T1000 (cell line): ENCODE measurements around the gene PCDHGA11.
A peak's percentile ranks its signal among the peaks of the same experiment; 100 is the strongest.
"Not testable (repeated sequence)": the region's sequence is repeated elsewhere in the genome, so short reads cannot be mapped to it uniquely, and the experiment has no call there.

Experiments
- DNase-seq: peaks from one replicate; lab custom pipeline; 2025; ENCODE audit warnings: mixed read lengths; lab: John Stamatoyannopoulos, UW

The PCDHGA11 gene

GRCh38 chr5:141420855-141421488, at the start of gene PCDHGA11:
PCDHGA11 (plus strand) TSS chr5:141421051; CDS start chr5:141421228, 177 bp downstream.
- no peak for DNase-seq

GRCh38 chr5:141371572-141372475, 49.0 kb upstream of the PCDHGA11 start:
- no peak for DNase-seq

DNA sequence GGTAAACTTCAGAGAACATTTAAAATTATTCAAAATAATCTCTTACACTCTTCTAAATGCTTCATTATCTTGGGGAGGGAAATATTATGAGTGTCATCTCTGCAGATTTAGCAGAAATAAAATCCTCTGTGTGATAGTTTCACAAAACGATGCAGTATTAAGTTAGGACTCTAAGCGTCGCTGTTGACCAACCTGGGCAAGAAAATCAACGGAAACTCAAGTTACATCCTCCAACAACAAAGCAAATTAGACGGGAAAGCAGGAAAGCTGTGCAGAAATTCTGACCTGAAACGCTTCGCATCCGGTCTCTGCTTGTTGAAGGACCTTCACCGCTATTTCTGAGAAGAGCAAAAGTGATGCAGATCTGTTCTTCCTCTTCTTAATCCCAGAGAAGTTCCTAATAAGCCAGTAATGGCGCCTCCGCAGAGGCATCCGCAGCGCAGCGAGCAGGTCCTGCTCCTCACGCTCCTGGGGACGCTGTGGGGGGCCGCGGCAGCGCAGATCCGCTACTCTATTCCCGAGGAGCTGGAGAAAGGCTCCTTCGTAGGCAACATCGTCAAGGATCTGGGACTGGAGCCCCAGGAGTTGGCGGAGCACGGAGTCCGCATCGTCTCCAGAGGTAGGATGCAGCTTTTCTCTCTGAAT, 47.1 kb upstream of the PCDHGA11 start, which contains the start of gene PCDHGA6:
TSS of gene PCDHGA6 (plus strand) at position 219 of the 645 bp plus-strand sequence. CDS start at position 412, 193 bp downstream.
- no peak for DNase-seq

DNA sequence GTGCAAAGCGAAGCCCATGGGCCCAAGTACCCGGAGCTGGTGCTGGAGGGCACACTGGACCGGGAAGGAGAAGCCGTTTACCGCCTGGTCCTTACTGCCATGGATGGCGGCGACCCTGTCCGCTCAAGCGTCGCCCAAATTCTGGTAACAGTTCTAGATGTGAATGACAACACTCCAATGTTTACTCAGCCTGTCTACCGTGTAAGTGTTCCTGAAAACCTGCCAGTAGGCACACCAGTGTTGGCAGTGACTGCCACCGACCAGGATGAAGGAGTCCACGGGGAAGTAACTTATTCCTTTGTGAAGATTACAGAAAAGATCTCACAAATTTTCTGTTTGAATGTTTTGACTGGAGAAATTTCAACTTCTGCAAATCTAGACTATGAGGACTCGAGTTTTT, 46.2 kb upstream of the PCDHGA11 start:
- no peak for DNase-seq

DNA sequence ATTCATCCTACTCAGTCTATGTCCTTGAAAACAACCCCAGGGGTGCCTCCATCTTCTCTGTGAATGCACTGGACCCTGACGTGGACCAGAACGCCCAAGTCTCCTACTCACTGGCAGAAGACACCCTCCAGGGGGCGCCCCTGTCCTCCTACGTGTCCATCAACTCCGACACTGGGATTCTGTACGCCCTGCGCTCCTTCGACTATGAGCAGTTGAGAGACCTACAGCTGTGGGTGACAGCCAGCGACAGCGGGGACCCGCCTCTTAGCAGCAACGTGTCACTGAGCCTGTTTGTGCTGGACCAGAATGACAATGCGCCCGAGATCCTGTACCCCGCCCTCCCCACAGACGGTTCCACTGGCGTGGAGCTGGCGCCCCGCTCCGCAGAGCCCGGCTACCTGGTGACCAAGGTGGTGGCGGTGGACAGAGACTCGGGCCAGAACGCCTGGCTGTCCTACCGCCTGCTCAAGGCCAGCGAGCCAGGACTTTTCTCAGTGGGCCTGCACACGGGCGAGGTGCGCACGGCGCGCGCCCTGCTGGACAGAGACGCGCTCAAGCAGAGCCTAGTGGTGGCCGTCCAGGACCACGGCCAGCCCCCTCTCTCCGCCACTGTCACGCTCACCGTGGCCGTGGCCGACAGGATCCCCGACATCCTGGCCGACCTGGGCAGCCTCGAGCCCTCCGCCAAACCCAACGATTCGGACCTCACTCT, 45.3 kb upstream of the PCDHGA11 start:
- DNase-seq = not testable (repeated sequence)

- DNase-seq = no peak
Observed at GRCh38 chr5:141382469-141383294, 38.2 kb upstream of the PCDHGA11 start, which contains the start of gene PCDHGA7. PCDHGA7 (plus strand) TSS chr5:141382742; CDS start chr5:141382900, 158 bp downstream.

- DNase-seq = no peak
Observed at GRCh38 chr5:141383345-141383744, 37.5 kb upstream of the PCDHGA11 start.

- DNase-seq = no peak
Observed at GRCh38 chr5:141384471-141385267, 36.2 kb upstream of the PCDHGA11 start.

DNA sequence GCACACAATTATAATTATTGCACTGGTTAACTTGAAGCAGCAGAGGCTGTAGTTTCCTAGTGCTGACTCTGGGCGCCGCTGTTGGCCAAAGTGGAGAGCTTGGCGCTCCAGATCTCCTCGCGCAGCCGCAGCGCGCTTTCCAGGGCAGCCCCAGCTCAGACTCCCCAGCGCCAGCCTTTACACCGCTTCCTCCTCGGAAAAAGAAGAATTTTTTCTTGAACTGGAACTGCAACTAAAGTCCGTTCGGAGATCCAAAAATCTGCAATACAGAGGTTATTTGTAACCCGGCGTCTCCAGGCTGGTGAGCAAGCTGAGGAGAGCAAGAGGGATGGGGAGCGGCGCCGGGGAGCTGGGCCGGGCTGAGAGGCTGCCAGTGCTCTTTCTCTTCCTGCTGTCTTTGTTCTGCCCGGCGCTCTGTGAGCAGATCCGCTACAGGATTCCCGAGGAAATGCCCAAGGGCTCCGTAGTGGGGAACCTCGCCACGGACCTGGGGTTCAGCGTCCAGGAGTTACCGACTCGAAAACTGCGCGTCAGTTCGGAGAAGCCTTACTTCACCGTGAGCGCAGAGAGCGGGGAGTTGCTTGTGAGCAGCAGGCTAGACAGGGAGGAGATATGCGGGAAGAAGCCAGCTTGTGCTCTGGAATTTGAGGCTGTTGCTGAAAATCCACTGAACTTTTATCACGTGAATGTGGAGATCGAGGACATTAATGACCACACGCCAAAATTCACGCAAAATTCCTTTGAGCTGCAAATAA, 33.1 kb upstream of the PCDHGA11 start, which contains the start of gene PCDHGB4:
TSS of gene PCDHGB4 (plus strand) at position 142 of the 755 bp plus-strand sequence. CDS start at position 329, 187 bp downstream.
- DNase-seq = not testable (repeated sequence)

DNA sequence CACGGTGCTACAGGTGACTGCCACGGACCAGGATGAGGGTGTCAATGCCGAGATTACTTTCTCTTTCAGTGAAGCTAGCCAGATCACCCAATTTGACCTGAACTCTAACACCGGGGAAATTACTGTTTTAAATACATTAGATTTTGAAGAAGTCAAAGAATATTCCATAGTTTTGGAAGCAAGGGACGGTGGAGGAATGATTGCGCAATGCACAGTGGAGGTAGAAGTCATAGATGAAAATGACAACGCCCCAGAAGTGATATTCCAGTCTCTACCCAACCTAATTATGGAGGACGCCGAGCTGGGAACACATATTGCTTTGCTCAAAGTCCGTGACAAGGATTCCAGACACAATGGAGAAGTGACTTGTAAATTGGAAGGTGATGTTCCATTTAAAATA, 32.2 kb upstream of the PCDHGA11 start:
- no peak for DNase-seq

- no peak for DNase-seq
Observed at GRCh38 chr5:141389153-141390042, 31.5 kb upstream of the PCDHGA11 start.

DNA sequence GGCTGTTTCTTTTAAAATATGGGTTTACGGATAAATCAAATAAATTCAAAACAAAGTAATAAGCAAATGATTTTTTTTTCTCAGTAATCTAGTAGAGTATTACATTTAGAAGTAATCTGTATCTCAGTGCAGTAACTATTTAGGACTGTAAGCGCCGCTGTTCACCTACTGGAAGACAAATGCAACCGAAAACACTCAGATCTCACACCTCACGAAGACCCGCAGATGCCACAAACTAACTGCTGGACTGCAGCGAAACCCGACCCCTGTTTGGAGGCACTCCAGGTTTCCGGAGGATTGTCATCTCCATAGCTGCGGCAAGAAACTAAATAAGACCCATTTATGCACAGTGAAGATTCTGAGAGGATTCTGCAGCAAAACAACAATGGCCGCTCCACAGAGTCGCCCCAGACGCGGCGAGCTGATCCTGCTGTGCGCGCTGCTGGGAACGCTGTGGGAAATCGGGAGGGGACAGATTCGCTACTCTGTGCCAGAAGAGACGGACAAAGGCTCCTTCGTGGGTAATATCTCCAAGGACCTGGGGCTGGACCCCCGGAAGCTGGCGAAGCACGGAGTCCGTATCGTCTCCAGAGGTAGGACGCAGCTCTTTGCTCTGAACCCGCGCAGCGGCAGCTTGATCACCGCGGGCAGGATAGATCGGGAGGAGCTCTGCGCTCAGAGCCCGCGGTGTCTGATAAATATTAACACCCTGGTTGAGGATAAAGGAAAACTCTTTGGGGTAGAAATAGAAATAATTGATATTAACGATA, 28.2 kb upstream of the PCDHGA11 start, which contains the start of gene PCDHGA8:
TSS of gene PCDHGA8 (plus strand) at position 205 of the 770 bp plus-strand sequence. CDS start at position 386, 181 bp downstream.
- DNase-seq = no peak

DNA sequence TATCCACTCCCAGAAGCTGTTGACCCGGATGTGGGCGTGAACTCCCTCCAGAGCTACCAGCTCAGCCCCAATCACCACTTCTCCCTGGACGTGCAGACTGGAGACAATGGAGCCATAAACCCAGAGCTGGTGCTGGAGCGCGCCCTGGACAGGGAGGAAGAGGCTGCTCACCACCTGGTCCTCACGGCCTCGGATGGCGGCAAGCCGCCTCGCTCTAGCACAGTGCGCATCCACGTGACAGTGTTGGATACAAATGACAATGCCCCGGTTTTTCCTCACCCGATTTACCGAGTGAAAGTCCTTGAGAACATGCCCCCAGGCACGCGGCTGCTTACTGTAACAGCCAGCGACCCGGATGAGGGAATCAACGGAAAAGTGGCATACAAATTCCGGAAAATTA, 27.6 kb upstream of the PCDHGA11 start:
- DNase-seq = no peak

GRCh38 chr5:141394401-141395187, 26.3 kb upstream of the PCDHGA11 start:
- DNase-seq = not testable (repeated sequence)

GRCh38 chr5:141397756-141398551, 22.9 kb upstream of the PCDHGA11 start, which contains the start of gene PCDHGB5:
PCDHGB5 (plus strand) TSS chr5:141397947; CDS start chr5:141398128, 181 bp downstream.
- peak; percentile 52 for DNase-seq
